Progenitor cell of endocrine pancreas (in vitro differentiated cells): ENCODE data around the gene NCF2. TPM values are rescaled to one million over a fixed set of nuclear protein-coding genes. Genes with fewer than 3 reads are reported as not detected.

Source experiments
- DNase-seq: peaks from one replicate; pipeline ENCODE4 v3.0.0; 2021; ENCODE audit warnings: low spot score; ENCODE audit not compliant: unreplicated experiment
- H3K27ac Mint-ChIP-seq: 2 replicates; pipeline ENCODE4 v1.8.0; 2021; ENCODE audit warnings: mild to moderate bottlenecking, moderate library complexity, mixed read lengths
- H3K27me3 Mint-ChIP-seq: 2 replicates; pipeline ENCODE4 v1.8.0; 2021; ENCODE audit warnings: mixed read lengths
- H3K36me3 Mint-ChIP-seq: 2 replicates; pipeline ENCODE4 v1.8.0; 2022; ENCODE audit warnings: mixed read lengths; ENCODE audit not compliant: insufficient read depth
- H3K4me1 Mint-ChIP-seq: 2 replicates; pipeline ENCODE4 v1.8.0; 2021; ENCODE audit warnings: low read depth, mixed read lengths
- H3K4me3 Mint-ChIP-seq: 2 replicates; pipeline ENCODE4 v1.8.0; 2021; ENCODE audit warnings: low read depth, mild to moderate bottlenecking, moderate library complexity, mixed read lengths
- H3K9me3 Mint-ChIP-seq: 2 replicates; pipeline ENCODE4 v1.8.0; 2021; ENCODE audit warnings: low read depth, mixed read lengths
- CTCF ChIP-seq: fragments of 200-600 bp; sonication (generic); IDR thresholded peaks from one replicate; pipeline ENCODE4 v1.5.0; 2021; ENCODE audit warnings: antibody characterized with exemption, mild to moderate bottlenecking; ENCODE audit not compliant: unreplicated experiment
- total RNA-seq: library from RNA; stranded (reverse); gene quantifications from 2 replicates; pipeline ENCODE4 v1.2.1, GENCODE V29; 2021

NCF2 gene
- total RNA-seq, 1 donor from 2014 or later = 0.67 TPM

GRCh38 chr1:183570451-183570850 lies 19.8 kb downstream of the NCF2 start:
- TF ChIP-seq CTCF = no peak
- Mint-ChIP-seq H3K4me1 (no peaks in the 10 kb centered on the region), H3K9me3 (no peaks in the 10 kb centered on the region), H3K4me3 (no peak overlapping the region), H3K27ac (no peak overlapping the region), H3K36me3 (no peaks in the 10 kb centered on the region), H3K27me3 (no peaks in the 10 kb centered on the region)
- DNase-seq = no peak

GRCh38 chr1:183569801-183570200 lies 20.5 kb downstream of the NCF2 start:
- DNase-seq = no peak
- TF ChIP-seq CTCF = no peak
- no peaks in the 10 kb centered on the region for H3K4me1 Mint-ChIP-seq

GRCh38 chr1:183569141-183569540 lies 21.1 kb downstream of the NCF2 start:
- Mint-ChIP-seq H3K4me3 (no peak overlapping the region), H3K27ac (peak overlapping the region; percentile 81), H3K4me1 (no peaks in the 10 kb centered on the region), H3K9me3 (no peaks in the 10 kb centered on the region), H3K27me3 (no peaks in the 10 kb centered on the region), H3K36me3 (no peaks in the 10 kb centered on the region)
- no peak for TF ChIP-seq CTCF
- DNase-seq = no peak

More at GRCh38 chr1:183569801-183570200, 20.5 kb downstream of the NCF2 start:
- Mint-ChIP-seq H3K36me3 (no peaks in the 10 kb centered on the region), H3K27ac (peak overlapping the region; percentile 75), H3K9me3 (no peaks in the 10 kb centered on the region), H3K4me3 (no peak overlapping the region), H3K27me3 (no peaks in the 10 kb centered on the region)

GRCh38 chr1:183568176-183569021 lies 21.9 kb downstream of the NCF2 start:
- Mint-ChIP-seq H3K36me3 (no peaks in the 10 kb centered on the region), H3K4me3 (no peak overlapping the region), H3K9me3 (no peaks in the 10 kb centered on the region), H3K27me3 (no peaks in the 10 kb centered on the region), H3K4me1 (no peaks in the 10 kb centered on the region), H3K27ac (peak overlapping the region; percentile 81)
- no peak for TF ChIP-seq CTCF
- no peak for DNase-seq

GRCh38 chr1:183567584-183567983 lies 22.7 kb downstream of the NCF2 start:
- no peaks in the 10 kb centered on the region for H3K27me3 Mint-ChIP-seq
- no peak overlapping the region for H3K27ac Mint-ChIP-seq
- DNase-seq = no peak
- H3K9me3 Mint-ChIP-seq = no peaks in the 10 kb centered on the region
- no peaks in the 10 kb centered on the region for H3K36me3 Mint-ChIP-seq
- no peak overlapping the region for H3K4me3 Mint-ChIP-seq
- no peaks in the 10 kb centered on the region for H3K4me1 Mint-ChIP-seq
- no peak for TF ChIP-seq CTCF
